HepG2 (cell line): Measurements from ENCODE around the gene ZNF771. TPM values are rescaled to one million over a fixed set of nuclear protein-coding genes. Genes with fewer than 3 reads are reported as not detected.

Experiments
- FOXC1 ChIP-seq: sonication (generic); formaldehyde crosslinking; IDR thresholded peaks from 2 replicates; pipeline ENCODE4 v1.8.0; 2022; ENCODE audit warnings: mild to moderate bottlenecking, missing genetic modification reagents, borderline replicate concordance
- KDM2A ChIP-seq: sonication (generic); formaldehyde crosslinking; IDR thresholded peaks from 2 replicates; pipeline ENCODE4 v1.4.0; 2020; ENCODE audit warnings: low read depth, missing genetic modification reagents, borderline replicate concordance
- SALL2 ChIP-seq: sonication (generic); formaldehyde crosslinking; IDR thresholded peaks from 2 replicates; pipeline ENCODE4 v1.8.1; 2023; ENCODE audit warnings: mild to moderate bottlenecking, missing genetic modification reagents, inconsistent platforms
- ZNF138 ChIP-seq: sonication (generic); formaldehyde crosslinking; IDR thresholded peaks from 2 replicates; pipeline ENCODE4 v1.5.0; 2020; ENCODE audit warnings: mild to moderate bottlenecking, low read depth, missing genetic modification reagents
- ZNF296 ChIP-seq: sonication (generic); formaldehyde crosslinking; conservative IDR thresholded peaks from 2 replicates; pipeline ENCODE4 v1.5.0; 2020; ENCODE audit warnings: mild to moderate bottlenecking, missing genetic modification reagents
- ZNF468 ChIP-seq: sonication (generic); formaldehyde crosslinking; IDR thresholded peaks from 2 replicates; pipeline ENCODE4 v1.8.0; 2022; ENCODE audit warnings: mild to moderate bottlenecking, moderate library complexity, missing genetic modification reagents
- ZNF644 ChIP-seq: IDR thresholded peaks from 2 replicates; pipeline ENCODE4 v1.6.1; 2016; ENCODE audit warnings: low read depth
- ZNF720 ChIP-seq: sonication (generic); formaldehyde crosslinking; IDR thresholded peaks from 2 replicates; pipeline ENCODE4 v1.4.0; 2020; ENCODE audit warnings: missing genetic modification reagents
- ZNF781 ChIP-seq: sonication (generic); formaldehyde crosslinking; IDR thresholded peaks from 2 replicates; pipeline ENCODE4 v1.5.1; 2020; ENCODE audit warnings: borderline replicate concordance, mild to moderate bottlenecking, missing genetic modification reagents; ENCODE audit errors: not compliant biosample characterization
- polyA plus RNA-seq, 8 experiments: library from polyadenylated mRNA; depleted of rRNA in 3 of 8; stranded (reverse) in 7 of 8; unstranded in 1 of 8; fragments of >200 nt; fragmentation: Illumina TruSeq in 4 of 8; extraction: Trizol in 4 of 8; gene quantifications; 2 replicates each; pipeline versions ENCODE4 v1.2.1 to v1.2.3, GENCODE V29; 2011 to 2016; ENCODE audit warnings: low read depth in 4 of 8, missing spikeins in 1 of 8, mixed read lengths in 1 of 8; ENCODE audit not compliant: insufficient read depth in 1 of 8
- total RNA-seq, 5 experiments: library from RNA; depleted of rRNA; stranded (reverse); fragments of >200 nt; fragmentation: Illumina TruSeq; extraction: Trizol; gene quantifications; 2 replicates each; pipeline ENCODE4 v1.2.3, GENCODE V29; 2016; ENCODE audit warnings: low read depth in 1 of 5
- TF ChIP-seq, protein P1 (sequence below): sonication (generic); formaldehyde crosslinking; IDR thresholded peaks from 2 replicates; pipeline ENCODE4 v1.5.0; 2020; ENCODE audit warnings: missing genetic modification reagents, mild to moderate bottlenecking, borderline replicate concordance
- TF ChIP-seq, protein P2 (sequence below): sonication (generic); formaldehyde crosslinking; conservative IDR thresholded peaks from 2 replicates; pipeline ENCODE4 v1.4.0; 2020; ENCODE audit warnings: missing genetic modification reagents
- TF ChIP-seq, protein P3 (sequence below): sonication (generic); formaldehyde crosslinking; IDR thresholded peaks from 2 replicates; pipeline ENCODE4 v1.4.0; 2020; ENCODE audit warnings: missing genetic modification reagents
- TF ChIP-seq, protein P4 (sequence below): IDR thresholded peaks from 2 replicates; pipeline ENCODE4 v1.6.1; 2012; ENCODE audit warnings: low read depth, low read length, improper control_type of control experiment
- TF ChIP-seq, protein P5 (sequence below): sonication (generic); formaldehyde crosslinking; IDR thresholded peaks from 2 replicates; pipeline ENCODE4 v1.4.0; 2020; ENCODE audit warnings: missing genetic modification reagents, borderline replicate concordance
- TF ChIP-seq, protein P6 (sequence below): fragments of 450-650 bp; IDR thresholded peaks from 2 replicates; pipeline ENCODE4 v1.6.1; 2017; ENCODE audit warnings: mild to moderate bottlenecking

The ZNF771 gene
- total and polyA plus RNA-seq, 2 of the 13 experiments (the other 11 are each of a cell fraction or from before 2014, with no cell fraction given) = 5.0 to 11.8 TPM

DNA sequence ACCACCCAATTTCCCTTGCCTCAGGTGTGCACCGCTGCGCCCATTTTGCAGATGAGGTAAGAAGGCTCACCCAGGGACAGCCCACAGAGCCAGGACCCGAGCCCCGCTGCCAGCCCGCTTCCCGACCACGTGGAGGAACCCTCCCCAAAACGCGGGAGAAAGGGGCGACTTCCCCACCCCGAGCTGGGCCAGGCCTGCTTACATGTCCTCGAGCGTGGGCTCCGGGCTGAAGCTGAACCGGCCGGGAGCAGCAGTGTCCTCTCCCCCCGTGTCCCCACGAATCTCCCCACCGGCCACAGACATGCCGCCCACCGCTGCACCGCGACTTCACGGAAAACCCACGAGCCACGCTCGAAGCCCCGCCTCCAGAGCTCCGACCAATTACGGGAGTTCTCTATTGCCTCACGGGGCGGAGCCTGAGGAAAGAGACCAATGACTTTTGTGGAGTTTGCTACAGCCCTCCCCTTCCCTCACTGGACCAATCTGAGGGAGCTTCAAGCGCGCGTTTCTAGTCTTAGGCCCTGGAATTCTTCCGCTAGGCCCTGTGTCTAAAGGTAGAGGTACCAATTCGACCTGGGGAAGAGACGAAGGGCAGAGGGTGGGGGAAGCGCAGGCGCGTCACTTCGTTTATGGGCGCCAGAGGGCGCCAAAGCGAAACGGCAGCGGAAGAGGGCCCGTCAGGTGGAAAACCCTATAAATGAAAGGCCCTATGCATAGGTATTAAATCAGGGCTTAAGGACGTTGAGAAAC lies 22.4 kb downstream of the ZNF771 start, which contains the start of gene DCTPP1 (continued):
- TF ChIP-seq ZNF720 (CRISPR knock-in tag) (no peak), ZNF296 (CRISPR knock-in tag) (no peak), ZNF781 (CRISPR knock-in tag) (peak; percentile 55), KDM2A (CRISPR knock-in tag) (peak; percentile 93), SALL2 (CRISPR knock-in tag) (peak; percentile 25), ZNF468 (CRISPR knock-in tag) (no peak; the same call in 1 of the 2 replicates), ZNF644 (CRISPR knock-in tag) (peak; percentile 57), FOXC1 (no peak), ZNF138 (CRISPR knock-in tag) (peak; percentile 69; the same call in 1 of the 2 replicates)
- TF ChIP-seq, protein P1, sequence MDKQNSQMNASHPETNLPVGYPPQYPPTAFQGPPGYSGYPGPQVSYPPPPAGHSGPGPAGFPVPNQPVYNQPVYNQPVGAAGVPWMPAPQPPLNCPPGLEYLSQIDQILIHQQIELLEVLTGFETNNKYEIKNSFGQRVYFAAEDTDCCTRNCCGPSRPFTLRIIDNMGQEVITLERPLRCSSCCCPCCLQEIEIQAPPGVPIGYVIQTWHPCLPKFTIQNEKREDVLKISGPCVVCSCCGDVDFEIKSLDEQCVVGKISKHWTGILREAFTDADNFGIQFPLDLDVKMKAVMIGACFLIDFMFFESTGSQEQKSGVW (CRISPR knock-in tag) = no peak; the same call in 1 of the 2 replicates
- TF ChIP-seq, protein P2, sequence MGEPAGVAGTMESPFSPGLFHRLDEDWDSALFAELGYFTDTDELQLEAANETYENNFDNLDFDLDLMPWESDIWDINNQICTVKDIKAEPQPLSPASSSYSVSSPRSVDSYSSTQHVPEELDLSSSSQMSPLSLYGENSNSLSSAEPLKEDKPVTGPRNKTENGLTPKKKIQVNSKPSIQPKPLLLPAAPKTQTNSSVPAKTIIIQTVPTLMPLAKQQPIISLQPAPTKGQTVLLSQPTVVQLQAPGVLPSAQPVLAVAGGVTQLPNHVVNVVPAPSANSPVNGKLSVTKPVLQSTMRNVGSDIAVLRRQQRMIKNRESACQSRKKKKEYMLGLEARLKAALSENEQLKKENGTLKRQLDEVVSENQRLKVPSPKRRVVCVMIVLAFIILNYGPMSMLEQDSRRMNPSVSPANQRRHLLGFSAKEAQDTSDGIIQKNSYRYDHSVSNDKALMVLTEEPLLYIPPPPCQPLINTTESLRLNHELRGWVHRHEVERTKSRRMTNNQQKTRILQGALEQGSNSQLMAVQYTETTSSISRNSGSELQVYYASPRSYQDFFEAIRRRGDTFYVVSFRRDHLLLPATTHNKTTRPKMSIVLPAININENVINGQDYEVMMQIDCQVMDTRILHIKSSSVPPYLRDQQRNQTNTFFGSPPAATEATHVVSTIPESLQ (CRISPR knock-in tag) = peak; percentile 81; the same call in 1 of the 2 replicates
- TF ChIP-seq, protein P3, sequence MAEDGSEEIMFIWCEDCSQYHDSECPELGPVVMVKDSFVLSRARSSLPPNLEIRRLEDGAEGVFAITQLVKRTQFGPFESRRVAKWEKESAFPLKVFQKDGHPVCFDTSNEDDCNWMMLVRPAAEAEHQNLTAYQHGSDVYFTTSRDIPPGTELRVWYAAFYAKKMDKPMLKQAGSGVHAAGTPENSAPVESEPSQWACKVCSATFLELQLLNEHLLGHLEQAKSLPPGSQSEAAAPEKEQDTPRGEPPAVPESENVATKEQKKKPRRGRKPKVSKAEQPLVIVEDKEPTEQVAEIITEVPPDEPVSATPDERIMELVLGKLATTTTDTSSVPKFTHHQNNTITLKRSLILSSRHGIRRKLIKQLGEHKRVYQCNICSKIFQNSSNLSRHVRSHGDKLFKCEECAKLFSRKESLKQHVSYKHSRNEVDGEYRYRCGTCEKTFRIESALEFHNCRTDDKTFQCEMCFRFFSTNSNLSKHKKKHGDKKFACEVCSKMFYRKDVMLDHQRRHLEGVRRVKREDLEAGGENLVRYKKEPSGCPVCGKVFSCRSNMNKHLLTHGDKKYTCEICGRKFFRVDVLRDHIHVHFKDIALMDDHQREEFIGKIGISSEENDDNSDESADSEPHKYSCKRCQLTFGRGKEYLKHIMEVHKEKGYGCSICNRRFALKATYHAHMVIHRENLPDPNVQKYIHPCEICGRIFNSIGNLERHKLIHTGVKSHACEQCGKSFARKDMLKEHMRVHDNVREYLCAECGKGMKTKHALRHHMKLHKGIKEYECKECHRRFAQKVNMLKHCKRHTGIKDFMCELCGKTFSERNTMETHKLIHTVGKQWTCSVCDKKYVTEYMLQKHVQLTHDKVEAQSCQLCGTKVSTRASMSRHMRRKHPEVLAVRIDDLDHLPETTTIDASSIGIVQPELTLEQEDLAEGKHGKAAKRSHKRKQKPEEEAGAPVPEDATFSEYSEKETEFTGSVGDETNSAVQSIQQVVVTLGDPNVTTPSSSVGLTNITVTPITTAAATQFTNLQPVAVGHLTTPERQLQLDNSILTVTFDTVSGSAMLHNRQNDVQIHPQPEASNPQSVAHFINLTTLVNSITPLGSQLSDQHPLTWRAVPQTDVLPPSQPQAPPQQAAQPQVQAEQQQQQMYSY (CRISPR knock-in tag) = no peak
- TF ChIP-seq, protein P4, sequence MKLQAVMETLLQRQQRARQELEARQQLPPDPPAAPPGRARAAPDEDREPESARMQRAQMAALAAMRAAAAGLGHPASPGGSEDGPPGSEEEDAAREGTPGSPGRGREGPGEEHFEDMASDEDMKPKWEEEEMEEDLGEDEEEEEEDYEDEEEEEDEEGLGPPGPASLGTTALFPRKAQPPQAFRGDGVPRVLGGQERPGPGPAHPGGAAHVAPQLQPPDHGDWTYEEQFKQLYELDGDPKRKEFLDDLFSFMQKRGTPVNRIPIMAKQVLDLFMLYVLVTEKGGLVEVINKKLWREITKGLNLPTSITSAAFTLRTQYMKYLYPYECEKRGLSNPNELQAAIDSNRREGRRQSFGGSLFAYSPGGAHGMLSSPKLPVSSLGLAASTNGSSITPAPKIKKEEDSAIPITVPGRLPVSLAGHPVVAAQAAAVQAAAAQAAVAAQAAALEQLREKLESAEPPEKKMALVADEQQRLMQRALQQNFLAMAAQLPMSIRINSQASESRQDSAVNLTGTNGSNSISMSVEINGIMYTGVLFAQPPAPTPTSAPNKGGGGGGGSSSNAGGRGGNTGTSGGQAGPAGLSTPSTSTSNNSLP = no peak
- TF ChIP-seq, protein P5, sequence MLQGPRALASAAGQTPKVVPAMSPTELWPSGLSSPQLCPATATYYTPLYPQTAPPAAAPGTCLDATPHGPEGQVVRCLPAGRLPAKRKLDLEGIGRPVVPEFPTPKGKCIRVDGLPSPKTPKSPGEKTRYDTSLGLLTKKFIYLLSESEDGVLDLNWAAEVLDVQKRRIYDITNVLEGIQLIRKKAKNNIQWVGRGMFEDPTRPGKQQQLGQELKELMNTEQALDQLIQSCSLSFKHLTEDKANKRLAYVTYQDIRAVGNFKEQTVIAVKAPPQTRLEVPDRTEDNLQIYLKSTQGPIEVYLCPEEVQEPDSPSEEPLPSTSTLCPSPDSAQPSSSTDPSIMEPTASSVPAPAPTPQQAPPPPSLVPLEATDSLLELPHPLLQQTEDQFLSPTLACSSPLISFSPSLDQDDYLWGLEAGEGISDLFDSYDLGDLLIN (CRISPR knock-in tag) = no peak
- TF ChIP-seq, protein P6, sequence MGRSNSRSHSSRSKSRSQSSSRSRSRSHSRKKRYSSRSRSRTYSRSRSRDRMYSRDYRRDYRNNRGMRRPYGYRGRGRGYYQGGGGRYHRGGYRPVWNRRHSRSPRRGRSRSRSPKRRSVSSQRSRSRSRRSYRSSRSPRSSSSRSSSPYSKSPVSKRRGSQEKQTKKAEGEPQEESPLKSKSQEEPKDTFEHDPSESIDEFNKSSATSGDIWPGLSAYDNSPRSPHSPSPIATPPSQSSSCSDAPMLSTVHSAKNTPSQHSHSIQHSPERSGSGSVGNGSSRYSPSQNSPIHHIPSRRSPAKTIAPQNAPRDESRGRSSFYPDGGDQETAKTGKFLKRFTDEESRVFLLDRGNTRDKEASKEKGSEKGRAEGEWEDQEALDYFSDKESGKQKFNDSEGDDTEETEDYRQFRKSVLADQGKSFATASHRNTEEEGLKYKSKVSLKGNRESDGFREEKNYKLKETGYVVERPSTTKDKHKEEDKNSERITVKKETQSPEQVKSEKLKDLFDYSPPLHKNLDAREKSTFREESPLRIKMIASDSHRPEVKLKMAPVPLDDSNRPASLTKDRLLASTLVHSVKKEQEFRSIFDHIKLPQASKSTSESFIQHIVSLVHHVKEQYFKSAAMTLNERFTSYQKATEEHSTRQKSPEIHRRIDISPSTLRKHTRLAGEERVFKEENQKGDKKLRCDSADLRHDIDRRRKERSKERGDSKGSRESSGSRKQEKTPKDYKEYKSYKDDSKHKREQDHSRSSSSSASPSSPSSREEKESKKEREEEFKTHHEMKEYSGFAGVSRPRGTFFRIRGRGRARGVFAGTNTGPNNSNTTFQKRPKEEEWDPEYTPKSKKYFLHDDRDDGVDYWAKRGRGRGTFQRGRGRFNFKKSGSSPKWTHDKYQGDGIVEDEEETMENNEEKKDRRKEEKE = no peak
